ENCODE results near the gene DMD.

GRCh38 chrX:32483534-32484136 is 727.7 kb downstream of the DMD start:
- no peak for TF ChIP-seq PHF8 (conservative IDR thresholded peaks at IDR 0.05; ENCODE audit: low read depth, low read length)
- TF ChIP-seq CREB1 (IDR thresholded peaks at IDR 0.05) = no peak
- TF ChIP-seq RXRA (IDR thresholded peaks at IDR 0.05; ENCODE audit: insufficient read depth, low read depth, low read length) = no peak
- TF ChIP-seq FOSL1 (IDR thresholded peaks at IDR 0.05; ENCODE audit: insufficient read depth, low read depth, low read length) = no peak
- TF ChIP-seq, protein P1, sequence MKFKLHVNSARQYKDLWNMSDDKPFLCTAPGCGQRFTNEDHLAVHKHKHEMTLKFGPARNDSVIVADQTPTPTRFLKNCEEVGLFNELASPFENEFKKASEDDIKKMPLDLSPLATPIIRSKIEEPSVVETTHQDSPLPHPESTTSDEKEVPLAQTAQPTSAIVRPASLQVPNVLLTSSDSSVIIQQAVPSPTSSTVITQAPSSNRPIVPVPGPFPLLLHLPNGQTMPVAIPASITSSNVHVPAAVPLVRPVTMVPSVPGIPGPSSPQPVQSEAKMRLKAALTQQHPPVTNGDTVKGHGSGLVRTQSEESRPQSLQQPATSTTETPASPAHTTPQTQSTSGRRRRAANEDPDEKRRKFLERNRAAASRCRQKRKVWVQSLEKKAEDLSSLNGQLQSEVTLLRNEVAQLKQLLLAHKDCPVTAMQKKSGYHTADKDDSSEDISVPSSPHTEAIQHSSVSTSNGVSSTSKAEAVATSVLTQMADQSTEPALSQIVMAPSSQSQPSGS (IDR thresholded peaks at IDR 0.05; ENCODE audit: low read length) = no peak
- TF ChIP-seq, protein P2, sequence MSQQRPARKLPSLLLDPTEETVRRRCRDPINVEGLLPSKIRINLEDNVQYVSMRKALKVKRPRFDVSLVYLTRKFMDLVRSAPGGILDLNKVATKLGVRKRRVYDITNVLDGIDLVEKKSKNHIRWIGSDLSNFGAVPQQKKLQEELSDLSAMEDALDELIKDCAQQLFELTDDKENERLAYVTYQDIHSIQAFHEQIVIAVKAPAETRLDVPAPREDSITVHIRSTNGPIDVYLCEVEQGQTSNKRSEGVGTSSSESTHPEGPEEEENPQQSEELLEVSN (IDR thresholded peaks at IDR 0.05) = no peak
- TF ChIP-seq JUN (IDR thresholded peaks at IDR 0.05; ENCODE audit: low read depth, low read length) = no peak
- no peak for TF ChIP-seq POLR2AphosphoS5 (IDR thresholded peaks at IDR 0.05; ENCODE audit: low read depth, low read length)

Measured in H1 (cell line).